HG03095 (cell line): ENCODE data around the gene ZNF581.

Source experiments
- ATAC-seq: cut with Tn5 transposase; IDR thresholded peaks from one replicate; pipeline ENCODE4 v1.9.1; 2021; ENCODE audit warnings: moderate library complexity; ENCODE audit not compliant: unreplicated experiment

The ZNF581 gene

GRCh38 chr19:55611300-55611982 lies 32.0 kb upstream of the ZNF581 start:
- ATAC-seq: no peak

- no peak for ATAC-seq
Observed at GRCh38 chr19:55611983-55612645, 31.3 kb upstream of the ZNF581 start.

GRCh38 chr19:55613396-55613795 lies 30.1 kb upstream of the ZNF581 start:
- no peak for ATAC-seq

GRCh38 chr19:55613930-55614710 lies 29.3 kb upstream of the ZNF581 start:
- no peak for ATAC-seq

GRCh38 chr19:55614711-55615542 lies 28.5 kb upstream of the ZNF581 start:
- ATAC-seq: no peak

- no peak for ATAC-seq
Observed at GRCh38 chr19:55615543-55616394, 27.7 kb upstream of the ZNF581 start.

GRCh38 chr19:55616395-55616875 lies 27.0 kb upstream of the ZNF581 start:
- ATAC-seq: no peak

- ATAC-seq: no peak
Observed at GRCh38 chr19:55617426-55617825, 26.0 kb upstream of the ZNF581 start.

- no peak for ATAC-seq
Observed at GRCh38 chr19:55618426-55618825, 25.0 kb upstream of the ZNF581 start.

- ATAC-seq: no peak
Observed at GRCh38 chr19:55619286-55619685, 24.2 kb upstream of the ZNF581 start.

- no peak for ATAC-seq
Observed at GRCh38 chr19:55620410-55621204, 22.8 kb upstream of the ZNF581 start.

GRCh38 chr19:55621205-55621672 lies 22.2 kb upstream of the ZNF581 start:
- no peak for ATAC-seq

- no peak for ATAC-seq
Observed at GRCh38 chr19:55621673-55622231, 21.7 kb upstream of the ZNF581 start.

- ATAC-seq: no peak
Observed at GRCh38 chr19:55622242-55622969, 21.0 kb upstream of the ZNF581 start.

GRCh38 chr19:55623130-55623529 lies 20.3 kb upstream of the ZNF581 start:
- no peak for ATAC-seq

- ATAC-seq: no peak
Observed at GRCh38 chr19:55623561-55623960, 19.9 kb upstream of the ZNF581 start.

- ATAC-seq: peak; percentile 49
Observed at GRCh38 chr19:55624109-55625003, 19.1 kb upstream of the ZNF581 start, which contains the start of gene ZNF784. TSS of gene ZNF784 (minus strand) at chr19:55624566. CDS start at chr19:55624561, 5 bp downstream.
